OCI-LY7 (cell line): Measurements from ENCODE around the gene EID3. TPM values are rescaled to one million over a fixed set of nuclear protein-coding genes. Genes with fewer than 3 reads are reported as not detected.

Experiments
- BruUV-seq: library from RNA; stranded (reverse); fragments of 400-500 nt; replicated peaks from 2 replicates; lab custom pipeline; 2021; lab: Mats Ljungman, UMichigan
- CTCF ChIA-PET: fragments of 300-600 bp; sonication (Branson Sonifier 250); formaldehyde crosslinking; loops from one replicate; lab custom pipeline; 2022; ENCODE audit warnings: antibody characterized with exemption; ENCODE audit not compliant: unreplicated experiment; lab: Charles Lee
- POLR2A ChIA-PET: fragments of 300-600 bp; sonication (Branson Sonifier 250); formaldehyde crosslinking; loops from one replicate; lab custom pipeline; 2022; ENCODE audit warnings: antibody characterized with exemption; lab: Charles Lee
- DNase-seq: peaks from one replicate; pipeline ENCODE4 v3.0.0-alpha.2; 2015; ENCODE audit warnings: low spot score
- H2AFZ ChIP-seq: fragments of 200-600 bp; sonication (generic), shearing (Covaris generic); 2 replicates; pipeline ENCODE4 v1.6.1; 2014; ENCODE audit warnings: mild to moderate bottlenecking, antibody characterized with exemption, low read length, moderate library complexity
- H3K27ac ChIP-seq: fragments of 200-600 bp; sonication (generic); 2 replicates; pipeline ENCODE4 v1.5.1; 2014; ENCODE audit warnings: mixed run types, low read depth, mild to moderate bottlenecking, moderate library complexity, low read length, inconsistent platforms; ENCODE audit not compliant: poor library complexity, severe bottlenecking
- H3K36me3 ChIP-seq: fragments of 200-600 bp; sonication (generic); 2 replicates; pipeline ENCODE4 v1.6.1; 2014; ENCODE audit warnings: mild to moderate bottlenecking, antibody characterized with exemption, low read length, moderate library complexity, mixed read lengths; ENCODE audit not compliant: insufficient read depth
- H3K4me1 ChIP-seq: fragments of 200-600 bp; sonication (generic); 2 replicates; pipeline ENCODE4 v1.5.1; 2014; ENCODE audit warnings: mild to moderate bottlenecking, low read length; ENCODE audit not compliant: insufficient read depth, poor library complexity, severe bottlenecking
- H3K4me2 ChIP-seq: fragments of 200-600 bp; sonication (generic); 2 replicates; pipeline ENCODE4 v1.6.1; 2014; ENCODE audit warnings: mild to moderate bottlenecking, low read length
- H3K4me3 ChIP-seq: fragments of 200-600 bp; sonication (generic); 2 replicates; pipeline ENCODE4 v1.5.1; 2014; ENCODE audit warnings: mild to moderate bottlenecking, low read depth, low read length; ENCODE audit not compliant: poor library complexity, severe bottlenecking
- H3K79me2 ChIP-seq: fragments of 200-600 bp; sonication (generic); 2 replicates; pipeline ENCODE4 v1.6.1; 2016; ENCODE audit warnings: low read depth, mild to moderate bottlenecking, low read length, moderate library complexity, mixed read lengths; ENCODE audit not compliant: insufficient read depth
- H3K9me2 ChIP-seq: fragments of 200-600 bp; sonication (generic); 2 replicates; pipeline ENCODE4 v1.6.1; 2016; ENCODE audit warnings: mild to moderate bottlenecking, low read length, mixed read lengths; ENCODE audit not compliant: insufficient read depth
- H3K9me3 ChIP-seq: fragments of 200-600 bp; sonication (generic); 2 replicates; pipeline ENCODE4 v1.6.1; 2014; ENCODE audit warnings: mild to moderate bottlenecking, mixed run types, low read length, mixed read lengths
- H4K20me1 ChIP-seq: fragments of 200-600 bp; sonication (generic); 2 replicates; pipeline ENCODE4 v1.6.1; 2014; ENCODE audit warnings: mild to moderate bottlenecking, antibody characterized with exemption, low read length, moderate library complexity, mixed read lengths; ENCODE audit not compliant: insufficient read depth
- EZH2phosphoT487 ChIP-seq: fragments of 200-600 bp; sonication (generic); IDR thresholded peaks from 2 replicates; pipeline ENCODE4 v1.6.1; 2018; ENCODE audit warnings: low read depth, borderline replicate concordance, mild to moderate bottlenecking, mixed run types, antibody characterized with exemption, low read length, moderate library complexity, mixed read lengths
- intact Hi-C: fragments of 100-400 bp; cut with micrococcal nuclease; formaldehyde crosslinking; loops from one replicate; pipeline ENCODE4 v1.10.0; 2022; ENCODE audit not compliant: unreplicated experiment
- total RNA-seq, 2 experiments: library from RNA; depleted of rRNA in 1 of 2; stranded (reverse); fragments of >200 nt in 1 of 2; shearing (Covaris generic) in 1 of 2; gene quantifications; 2 replicates each; pipeline ENCODE4 v1.2.3, GENCODE V29; 2014 to 2022
- TF ChIP-seq, protein P1 (sequence below): fragments of 200-600 bp; sonication (generic); conservative IDR thresholded peaks from 2 replicates; pipeline ENCODE4 v1.5.1; 2014; ENCODE audit warnings: mild to moderate bottlenecking, antibody characterized with exemption, low read length, moderate library complexity, mixed read lengths

Gene EID3
- total RNA-seq, 2 experiments from 2014 or later, result 5.1 to 8.2 TPM

DNA sequence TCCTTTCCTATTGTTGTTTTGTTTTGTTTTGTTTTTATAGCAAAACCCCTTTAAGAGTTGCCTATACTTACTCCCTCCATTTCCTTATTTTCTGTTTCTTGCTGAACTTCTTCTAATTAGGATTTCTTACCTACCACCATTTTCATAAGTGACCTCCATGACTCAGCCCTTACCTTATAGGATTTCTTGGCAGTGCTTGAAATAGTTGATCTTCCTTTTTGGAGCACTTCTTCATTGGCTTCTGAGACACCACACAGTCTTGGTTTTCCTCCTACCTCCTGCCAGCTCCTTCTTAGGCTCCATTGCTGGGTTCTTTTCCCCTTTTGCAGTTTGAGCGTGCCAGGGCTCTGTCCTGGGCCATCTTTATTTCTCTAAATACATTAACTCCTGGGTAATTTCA lies 23.4 kb upstream of the EID3 start:
- peaks cover 21% of the 10 kb centered on the region for H3K4me1 ChIP-seq
- H3K9me2 ChIP-seq, result no peaks in the 10 kb centered on the region
- H2AFZ ChIP-seq, result no peak overlapping the region
- CTCF ChIA-PET, result no interaction called here
- no peak for DNase-seq
- H3K9me3 ChIP-seq, result no peaks in the 10 kb centered on the region
- H3K4me2 ChIP-seq, result no peak overlapping the region
- POLR2A ChIA-PET, result interaction anchor here (1.0 kb wide), 1 partner anchor 32 kb away, joined by 3 read pairs; no protein-coding TSS in a partner anchor
- no peak overlapping the region for H3K4me3 ChIP-seq
- no peak for TF ChIP-seq EZH2phosphoT487
- no peaks in the 10 kb centered on the region for H3K36me3 ChIP-seq
- H4K20me1 ChIP-seq, result no peaks in the 10 kb centered on the region
- no peaks in the 10 kb centered on the region for H3K79me2 ChIP-seq
- no TSS peak for BruUV-seq
- intact Hi-C loops, result no loop called here
- H3K27ac ChIP-seq, result no peak overlapping the region

DNA sequence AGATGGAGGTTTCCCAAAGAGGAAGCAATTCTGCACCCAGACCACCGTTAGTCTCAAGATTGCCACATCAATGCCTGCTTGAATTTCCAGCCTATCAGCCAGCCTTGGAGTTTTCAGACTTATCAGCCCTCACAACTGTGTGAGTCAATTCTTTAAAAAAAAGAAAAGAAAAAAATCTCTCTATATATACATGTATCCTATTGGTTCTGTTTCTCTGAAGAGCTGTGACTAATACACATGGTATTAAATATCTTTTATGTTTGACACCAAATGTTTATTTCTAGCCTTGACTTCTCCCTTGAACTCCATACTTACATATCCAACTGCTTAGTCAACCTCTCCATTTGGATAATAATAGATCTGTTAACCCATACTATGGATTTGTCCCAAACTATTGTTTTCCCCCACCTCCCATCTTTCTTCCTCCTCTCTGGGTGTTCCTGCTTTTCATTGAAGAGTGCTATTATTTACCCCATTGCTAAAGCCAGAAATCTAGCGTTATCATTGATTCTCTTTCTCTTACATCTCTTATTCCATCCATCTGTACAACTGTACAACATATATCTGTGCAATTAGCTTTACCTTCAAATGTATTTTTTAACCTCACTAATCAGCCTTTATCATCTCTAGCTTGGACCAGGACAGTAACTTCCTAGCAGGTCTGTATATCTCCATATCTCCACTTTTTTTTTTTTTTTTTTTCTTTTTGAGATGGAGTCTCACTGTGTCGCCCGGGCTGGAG lies 22.7 kb upstream of the EID3 start:
- no peaks in the 10 kb centered on the region for H3K9me3 ChIP-seq
- H3K79me2 ChIP-seq, result no peaks in the 10 kb centered on the region
- H4K20me1 ChIP-seq, result no peaks in the 10 kb centered on the region
- no peak overlapping the region for H3K4me3 ChIP-seq
- POLR2A ChIA-PET, result no interaction called here
- CTCF ChIA-PET, result no interaction called here
- DNase-seq, result no peak
- H3K4me1 ChIP-seq, result peaks cover 23% of the 10 kb centered on the region
- H3K4me2 ChIP-seq, result no peak overlapping the region
- TF ChIP-seq EZH2phosphoT487, result no peak
- TF ChIP-seq, protein P1, sequence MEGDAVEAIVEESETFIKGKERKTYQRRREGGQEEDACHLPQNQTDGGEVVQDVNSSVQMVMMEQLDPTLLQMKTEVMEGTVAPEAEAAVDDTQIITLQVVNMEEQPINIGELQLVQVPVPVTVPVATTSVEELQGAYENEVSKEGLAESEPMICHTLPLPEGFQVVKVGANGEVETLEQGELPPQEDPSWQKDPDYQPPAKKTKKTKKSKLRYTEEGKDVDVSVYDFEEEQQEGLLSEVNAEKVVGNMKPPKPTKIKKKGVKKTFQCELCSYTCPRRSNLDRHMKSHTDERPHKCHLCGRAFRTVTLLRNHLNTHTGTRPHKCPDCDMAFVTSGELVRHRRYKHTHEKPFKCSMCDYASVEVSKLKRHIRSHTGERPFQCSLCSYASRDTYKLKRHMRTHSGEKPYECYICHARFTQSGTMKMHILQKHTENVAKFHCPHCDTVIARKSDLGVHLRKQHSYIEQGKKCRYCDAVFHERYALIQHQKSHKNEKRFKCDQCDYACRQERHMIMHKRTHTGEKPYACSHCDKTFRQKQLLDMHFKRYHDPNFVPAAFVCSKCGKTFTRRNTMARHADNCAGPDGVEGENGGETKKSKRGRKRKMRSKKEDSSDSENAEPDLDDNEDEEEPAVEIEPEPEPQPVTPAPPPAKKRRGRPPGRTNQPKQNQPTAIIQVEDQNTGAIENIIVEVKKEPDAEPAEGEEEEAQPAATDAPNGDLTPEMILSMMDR, result no peak
- no peak overlapping the region for H3K27ac ChIP-seq
- no TSS peak for BruUV-seq
- intact Hi-C loops, result no loop called here
- H3K9me2 ChIP-seq, result no peaks in the 10 kb centered on the region
- no peak overlapping the region for H2AFZ ChIP-seq
- H3K36me3 ChIP-seq, result no peaks in the 10 kb centered on the region

DNA sequence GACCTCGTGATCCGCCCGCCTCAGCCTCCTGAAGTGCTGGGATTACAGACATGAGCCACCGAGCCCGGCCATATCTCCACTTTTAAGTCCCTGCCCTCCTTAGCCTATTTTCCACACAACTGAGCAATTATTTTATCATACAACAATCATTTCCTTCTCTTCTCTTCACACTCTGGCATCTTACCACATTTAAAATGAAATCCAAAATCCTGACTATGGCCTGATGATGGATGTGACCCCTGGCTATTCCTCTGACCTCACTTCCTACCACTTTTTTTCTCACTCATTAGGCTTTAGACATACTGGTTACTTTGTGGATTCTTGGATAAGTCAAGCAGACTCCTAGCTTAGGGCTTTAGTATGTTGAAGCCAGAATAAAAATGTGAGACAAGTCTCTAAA lies 21.9 kb upstream of the EID3 start:
- Histone ChIP-seq H3K4me2 (no peak overlapping the region), H2AFZ (no peak overlapping the region), H3K27ac (no peak overlapping the region), H3K79me2 (no peaks in the 10 kb centered on the region), H3K4me3 (no peak overlapping the region), H3K9me3 (no peaks in the 10 kb centered on the region), H3K36me3 (no peaks in the 10 kb centered on the region), H4K20me1 (no peaks in the 10 kb centered on the region), H3K9me2 (no peaks in the 10 kb centered on the region), H3K4me1 (peaks cover 24% of the 10 kb centered on the region)
- BruUV-seq, result no TSS peak
- TF ChIP-seq, protein P1, result no peak
- TF ChIP-seq EZH2phosphoT487, result no peak
- CTCF ChIA-PET, result no interaction called here
- POLR2A ChIA-PET, result no interaction called here
- intact Hi-C loops, result no loop called here
- DNase-seq, result no peak
